Endothelial cell (in vitro differentiated cells): ENCODE data around the gene LRRC45. TPM values are rescaled to one million over a fixed set of nuclear protein-coding genes. Genes with fewer than 3 reads are reported as not detected.

ENCODE experiments used
- DNase-seq: peaks from one replicate; pipeline ENCODE4 v3.0.0; 2021; ENCODE audit warnings: low spot score
- H3K27ac Mint-ChIP-seq: one replicate; pipeline ENCODE4 v1.8.0; 2021; ENCODE audit warnings: mixed read lengths, inconsistent platforms; ENCODE audit not compliant: unreplicated experiment
- H3K27me3 Mint-ChIP-seq: one replicate; pipeline ENCODE4 v1.8.0; 2021; ENCODE audit warnings: mild to moderate bottlenecking, moderate library complexity, mixed read lengths, inconsistent platforms; ENCODE audit not compliant: unreplicated experiment
- H3K36me3 Mint-ChIP-seq: one replicate; pipeline ENCODE4 v1.8.0; 2021; ENCODE audit warnings: mild to moderate bottlenecking, low read depth, mixed read lengths, inconsistent platforms; ENCODE audit not compliant: unreplicated experiment
- H3K4me1 Mint-ChIP-seq: one replicate; pipeline ENCODE4 v1.8.0; 2021; ENCODE audit warnings: mild to moderate bottlenecking, mixed read lengths, inconsistent platforms; ENCODE audit not compliant: unreplicated experiment
- H3K4me3 Mint-ChIP-seq: one replicate; pipeline ENCODE4 v1.8.0; 2021; ENCODE audit warnings: mild to moderate bottlenecking, mixed read lengths, inconsistent platforms; ENCODE audit not compliant: unreplicated experiment
- H3K9me3 Mint-ChIP-seq: one replicate; pipeline ENCODE4 v1.8.0; 2021; ENCODE audit warnings: mixed read lengths, inconsistent platforms; ENCODE audit not compliant: unreplicated experiment
- total RNA-seq: library from RNA; stranded (reverse); fragmentation: NEBNext Ultra II Directional; extraction: Animal tissue kit (Norgen Biotek cat#: 25700); gene quantifications from one replicate; pipeline ENCODE4 v1.2.1, GENCODE V29; 2021; ENCODE audit not compliant: unreplicated experiment
- TF ChIP-seq, protein P1 (sequence below): fragments of 200-600 bp; sonication (generic); IDR thresholded peaks from one replicate; pipeline ENCODE4 v1.5.0; 2021; ENCODE audit warnings: antibody characterized with exemption; ENCODE audit not compliant: unreplicated experiment

The LRRC45 gene
- total RNA-seq, 1 donor from 2014 or later = 12.2 TPM

DNA sequence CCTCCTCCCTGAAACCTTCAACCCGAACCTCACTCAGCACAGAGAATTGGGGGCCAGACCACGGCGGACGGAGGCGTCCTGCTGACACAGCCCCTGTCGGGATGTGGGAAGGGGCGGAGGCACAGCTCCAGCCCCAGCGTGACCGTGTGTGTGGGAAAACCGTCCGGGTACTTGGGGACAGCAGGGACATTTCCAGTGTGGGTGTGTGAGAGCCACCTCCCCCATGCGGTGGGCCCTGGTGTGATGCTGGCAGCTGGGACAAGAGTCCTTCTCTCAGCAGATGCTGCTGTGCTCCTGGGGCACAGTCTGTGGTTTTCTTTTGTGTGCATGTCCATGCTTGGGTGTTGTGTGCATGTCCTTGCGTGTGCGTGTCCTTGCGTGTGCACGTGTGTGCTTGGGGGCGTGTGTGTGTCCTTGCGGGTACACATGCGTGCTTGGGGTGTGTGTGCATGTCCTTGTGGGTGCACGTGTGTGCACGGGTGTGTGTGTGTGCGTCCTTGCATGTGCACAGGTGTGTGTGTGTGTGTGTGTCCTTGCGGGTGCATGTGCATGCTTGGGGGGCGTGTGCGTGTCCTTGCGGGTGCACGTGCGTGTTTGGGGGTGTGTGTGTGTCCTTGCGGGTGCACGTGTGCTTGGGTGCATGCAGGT lies 17.3 kb upstream of the LRRC45 start:
- no peak for DNase-seq
- peak overlapping the region; percentile 43 for H3K27ac Mint-ChIP-seq

DNA sequence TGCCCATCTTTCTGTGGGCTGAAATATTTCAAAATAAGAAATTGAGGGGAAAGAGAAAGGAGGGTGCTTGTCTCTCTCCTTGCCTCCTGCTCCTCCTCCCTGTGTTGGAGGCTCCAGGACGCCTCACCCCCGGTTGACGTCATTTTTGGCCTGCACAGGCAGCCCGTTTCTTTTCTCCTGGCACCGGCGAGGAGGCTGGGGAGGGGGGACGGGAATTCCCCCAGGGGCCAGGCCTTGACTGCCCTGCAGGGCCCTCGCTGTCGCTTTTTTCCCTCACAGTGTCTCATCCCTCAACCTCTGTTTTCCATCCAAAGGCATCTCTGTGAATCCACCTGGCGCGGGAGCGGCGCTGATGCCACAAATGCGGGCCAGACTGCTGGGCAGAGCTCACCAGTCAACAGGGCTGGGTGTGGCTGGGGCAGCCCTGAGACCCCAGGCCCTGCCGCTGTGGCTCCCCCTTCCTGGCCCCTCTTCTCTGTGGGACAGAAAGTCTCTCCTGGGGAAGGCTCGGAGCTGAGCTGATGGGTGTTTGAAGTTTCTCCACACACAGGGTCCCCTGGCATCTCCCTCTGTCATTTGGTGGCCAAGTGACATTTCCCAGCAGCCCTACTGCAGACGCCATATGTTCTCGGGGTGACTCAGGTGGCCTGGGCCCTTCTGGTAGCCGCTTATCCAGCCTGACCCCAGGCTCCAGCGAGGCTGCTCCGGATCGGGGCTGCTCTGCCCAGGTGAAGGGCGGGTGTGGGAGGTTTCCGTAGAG lies 16.5 kb upstream of the LRRC45 start:
- Mint-ChIP-seq H3K4me1 (peaks cover 4% of the 10 kb centered on the region), H3K4me3 (no peak overlapping the region), H3K36me3 (no peaks in the 10 kb centered on the region), H3K27ac (peak overlapping the region; percentile 43), H3K27me3 (peaks cover 8% of the 10 kb centered on the region), H3K9me3 (no peaks in the 10 kb centered on the region)
- DNase-seq = no peak
- TF ChIP-seq, protein P1, sequence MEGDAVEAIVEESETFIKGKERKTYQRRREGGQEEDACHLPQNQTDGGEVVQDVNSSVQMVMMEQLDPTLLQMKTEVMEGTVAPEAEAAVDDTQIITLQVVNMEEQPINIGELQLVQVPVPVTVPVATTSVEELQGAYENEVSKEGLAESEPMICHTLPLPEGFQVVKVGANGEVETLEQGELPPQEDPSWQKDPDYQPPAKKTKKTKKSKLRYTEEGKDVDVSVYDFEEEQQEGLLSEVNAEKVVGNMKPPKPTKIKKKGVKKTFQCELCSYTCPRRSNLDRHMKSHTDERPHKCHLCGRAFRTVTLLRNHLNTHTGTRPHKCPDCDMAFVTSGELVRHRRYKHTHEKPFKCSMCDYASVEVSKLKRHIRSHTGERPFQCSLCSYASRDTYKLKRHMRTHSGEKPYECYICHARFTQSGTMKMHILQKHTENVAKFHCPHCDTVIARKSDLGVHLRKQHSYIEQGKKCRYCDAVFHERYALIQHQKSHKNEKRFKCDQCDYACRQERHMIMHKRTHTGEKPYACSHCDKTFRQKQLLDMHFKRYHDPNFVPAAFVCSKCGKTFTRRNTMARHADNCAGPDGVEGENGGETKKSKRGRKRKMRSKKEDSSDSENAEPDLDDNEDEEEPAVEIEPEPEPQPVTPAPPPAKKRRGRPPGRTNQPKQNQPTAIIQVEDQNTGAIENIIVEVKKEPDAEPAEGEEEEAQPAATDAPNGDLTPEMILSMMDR = no peak

More for the DNA sequence above, 17.3 kb upstream of the LRRC45 start:
- TF ChIP-seq, protein P1 = no peak
- no peak overlapping the region for H3K4me3 Mint-ChIP-seq
- peaks cover 4% of the 10 kb centered on the region for H3K4me1 Mint-ChIP-seq
- H3K9me3 Mint-ChIP-seq = no peaks in the 10 kb centered on the region
- H3K36me3 Mint-ChIP-seq = no peaks in the 10 kb centered on the region
- peaks cover 8% of the 10 kb centered on the region for H3K27me3 Mint-ChIP-seq

DNA sequence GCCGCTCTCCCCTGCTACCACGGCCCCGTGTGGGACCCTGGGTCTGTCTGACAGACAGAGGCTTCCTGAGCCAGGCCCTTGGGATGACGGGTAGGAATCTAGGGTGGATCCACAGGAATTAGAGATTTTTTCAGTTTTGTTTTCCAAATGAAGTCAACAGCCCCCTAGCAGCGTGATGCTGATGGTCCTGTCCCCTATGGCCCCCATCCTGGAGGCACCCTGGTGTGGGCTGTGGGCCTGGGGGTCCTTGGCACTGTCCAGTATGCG lies 15.9 kb upstream of the LRRC45 start:
- no peak for DNase-seq
- Mint-ChIP-seq H3K27ac (no peak overlapping the region), H3K4me1 (peaks cover 4% of the 10 kb centered on the region), H3K4me3 (no peak overlapping the region), H3K9me3 (no peaks in the 10 kb centered on the region), H3K27me3 (peaks cover 8% of the 10 kb centered on the region), H3K36me3 (no peaks in the 10 kb centered on the region)
- TF ChIP-seq, protein P1 = no peak

DNA sequence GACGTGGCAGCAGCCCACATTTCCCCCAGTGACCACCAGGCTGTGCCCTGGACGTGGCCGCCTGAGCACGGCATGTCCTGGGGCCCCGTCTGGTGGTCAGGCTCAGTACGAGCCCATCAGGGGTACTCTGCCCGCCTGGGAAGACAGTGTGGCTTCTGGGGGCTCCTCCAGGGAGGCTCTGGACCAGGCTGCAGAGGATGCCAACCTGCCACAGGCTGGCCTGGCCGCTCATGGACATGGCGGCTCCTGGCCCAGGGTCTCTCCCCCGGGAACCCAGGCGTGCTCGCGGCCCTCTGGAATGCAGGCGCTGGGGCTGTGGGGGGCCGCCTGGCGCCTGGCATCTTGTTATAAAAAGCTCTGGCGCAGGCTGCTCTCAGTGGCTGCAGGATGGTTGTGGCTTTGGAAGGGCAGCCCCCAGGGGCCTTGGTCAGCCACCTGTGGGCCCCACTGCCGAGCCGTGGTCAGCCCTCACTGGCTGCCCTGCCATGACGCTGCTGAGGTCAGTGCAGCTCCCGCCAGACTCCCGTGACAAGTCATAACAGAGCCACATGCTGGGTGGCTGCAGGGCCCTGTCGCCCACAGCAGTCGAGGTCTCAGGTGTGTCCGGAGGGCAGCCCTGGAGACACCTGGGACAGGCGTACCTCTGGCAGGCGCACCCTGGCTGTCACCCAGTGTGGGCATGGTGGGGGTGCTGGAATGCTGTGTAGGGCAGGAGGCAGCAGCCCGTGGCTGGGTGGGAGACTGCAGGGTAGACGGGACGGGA lies 15.4 kb upstream of the LRRC45 start:
- DNase-seq = no peak
- TF ChIP-seq, protein P1 = no peak
- Mint-ChIP-seq H3K27ac (no peak overlapping the region), H3K36me3 (no peaks in the 10 kb centered on the region), H3K4me1 (peaks cover 4% of the 10 kb centered on the region), H3K4me3 (peak overlapping the region; percentile 37), H3K27me3 (peaks cover 8% of the 10 kb centered on the region), H3K9me3 (no peaks in the 10 kb centered on the region)
